DMS79 treated with DMSO at 0.1 percent for 48 hours (cell line): ENCODE data around the gene KCNE2.
"Not testable (repeated sequence)": the region's sequence is repeated elsewhere in the genome, so short reads cannot be mapped to it uniquely, and the experiment has no call there.

Experiments
- DNase-seq: peaks from one replicate; lab custom pipeline; 2025; lab: John Stamatoyannopoulos, UW

The KCNE2 gene

GRCh38 chr21:34353182-34353581 lies 10.6 kb upstream of the KCNE2 start:
- no peak for DNase-seq

GRCh38 chr21:34354836-34355235 lies 9.0 kb upstream of the KCNE2 start:
- no peak for DNase-seq

- DNase-seq: no peak
Observed at GRCh38 chr21:34355570-34355969, 8.2 kb upstream of the KCNE2 start.

GRCh38 chr21:34357889-34358288 lies 5.9 kb upstream of the KCNE2 start:
- DNase-seq: no peak

- DNase-seq: no peak
Observed at GRCh38 chr21:34358866-34359265, 4.9 kb upstream of the KCNE2 start.

- DNase-seq: no peak
Observed at GRCh38 chr21:34360488-34361241, 3.1 kb upstream of the KCNE2 start.

- DNase-seq: no peak
Observed at GRCh38 chr21:34362136-34362444, 1.7 kb upstream of the KCNE2 start.

GRCh38 chr21:34362670-34363069 lies 1.1 kb upstream of the KCNE2 start:
- DNase-seq: no peak

GRCh38 chr21:34364921-34365320 lies 1.1 kb downstream of the KCNE2 start:
- DNase-seq: no peak

- no peak for DNase-seq
Observed at GRCh38 chr21:34365809-34366208, 2.0 kb downstream of the KCNE2 start.

- peak; percentile 68 for DNase-seq
Observed at GRCh38 chr21:34367320-34367935, 3.6 kb downstream of the KCNE2 start.

- DNase-seq: no peak
Observed at GRCh38 chr21:34369741-34370140, 5.9 kb downstream of the KCNE2 start.

GRCh38 chr21:34372321-34372720 lies 8.5 kb downstream of the KCNE2 start:
- DNase-seq: no peak

GRCh38 chr21:34374462-34374861 lies 10.7 kb downstream of the KCNE2 start:
- DNase-seq: not testable (repeated sequence)

- DNase-seq: not testable (repeated sequence)
Observed at GRCh38 chr21:34374940-34375618, 11.3 kb downstream of the KCNE2 start, which contains the start of gene SMIM11. TSS of gene SMIM11 (plus strand) at chr21:34375507. CDS start at chr21:34379505, 3,998 bp downstream.

GRCh38 chr21:34375619-34375972 lies 11.8 kb downstream of the KCNE2 start:
- DNase-seq: not testable (repeated sequence)

GRCh38 chr21:34383138-34383537 lies 19.3 kb downstream of the KCNE2 start:
- DNase-seq: not testable (repeated sequence)

- not testable (repeated sequence) for DNase-seq
Observed at GRCh38 chr21:34383724-34384415, 20.1 kb downstream of the KCNE2 start.

- DNase-seq: not testable (repeated sequence)
Observed at GRCh38 chr21:34400522-34400921, 36.7 kb downstream of the KCNE2 start.

GRCh38 chr21:34404742-34405141 lies 40.9 kb downstream of the KCNE2 start:
- DNase-seq: not testable (repeated sequence)

- not testable (repeated sequence) for DNase-seq
Observed at GRCh38 chr21:34405686-34406085, 41.9 kb downstream of the KCNE2 start.

GRCh38 chr21:34406102-34406501 lies 42.3 kb downstream of the KCNE2 start:
- DNase-seq: not testable (repeated sequence)

GRCh38 chr21:34406676-34407075 lies 42.9 kb downstream of the KCNE2 start:
- not testable (repeated sequence) for DNase-seq
